PC-3 (cell line): ENCODE results near the gene PHYKPL.

Experiments used
- EZH2 ChIP-seq: fragments of 300-600 bp; sonication (generic); IDR thresholded peaks from one replicate; pipeline ENCODE4 v1.6.1; 2017; ENCODE audit warnings: antibody characterized with exemption, mild to moderate bottlenecking, low read length; ENCODE audit not compliant: unreplicated experiment
- EZH2phosphoT487 ChIP-seq: fragments of 300-600 bp; sonication (generic); IDR thresholded peaks from 2 replicates; pipeline ENCODE4 v1.6.1; 2018; ENCODE audit warnings: mild to moderate bottlenecking, antibody characterized with exemption, low read length, borderline replicate concordance
- TF ChIP-seq, protein P1 (sequence below): fragments of 300-600 bp; sonication (generic); conservative IDR thresholded peaks from 2 replicates; pipeline ENCODE4 v1.5.1; 2017; ENCODE audit warnings: antibody characterized with exemption, low read depth, mild to moderate bottlenecking, low read length

DNA sequence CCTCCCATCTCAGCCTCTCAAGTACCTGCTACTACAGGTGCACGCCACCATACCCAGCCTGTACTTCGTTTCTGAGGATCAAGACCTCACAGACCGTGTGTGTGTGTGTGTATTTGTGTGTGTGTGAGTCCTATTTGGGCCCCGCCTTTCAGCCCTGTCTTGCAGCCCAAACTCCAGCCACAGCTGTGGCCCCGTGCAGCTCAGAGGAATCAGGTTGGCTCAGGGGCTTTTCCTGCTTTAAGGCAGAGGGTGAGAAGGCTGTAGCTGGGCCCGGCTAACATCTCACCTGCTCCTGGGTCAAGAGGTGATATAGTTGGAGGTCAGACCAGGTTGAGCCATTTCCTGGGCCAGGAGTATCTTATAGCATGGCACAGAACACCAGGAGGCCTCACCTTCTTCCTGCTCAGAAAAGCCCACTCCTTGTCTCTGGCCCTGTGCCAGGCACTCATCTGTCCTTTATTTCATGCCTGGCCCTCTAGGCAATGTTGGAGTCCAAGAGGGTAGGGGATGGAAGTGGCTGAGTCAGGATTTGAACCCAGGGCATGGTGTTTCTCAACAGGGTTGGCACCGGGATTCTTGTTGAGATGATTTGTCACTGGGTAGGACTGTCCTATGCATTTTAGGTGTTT is 1.6 kb upstream of the PHYKPL start:
- TF ChIP-seq, protein P1, sequence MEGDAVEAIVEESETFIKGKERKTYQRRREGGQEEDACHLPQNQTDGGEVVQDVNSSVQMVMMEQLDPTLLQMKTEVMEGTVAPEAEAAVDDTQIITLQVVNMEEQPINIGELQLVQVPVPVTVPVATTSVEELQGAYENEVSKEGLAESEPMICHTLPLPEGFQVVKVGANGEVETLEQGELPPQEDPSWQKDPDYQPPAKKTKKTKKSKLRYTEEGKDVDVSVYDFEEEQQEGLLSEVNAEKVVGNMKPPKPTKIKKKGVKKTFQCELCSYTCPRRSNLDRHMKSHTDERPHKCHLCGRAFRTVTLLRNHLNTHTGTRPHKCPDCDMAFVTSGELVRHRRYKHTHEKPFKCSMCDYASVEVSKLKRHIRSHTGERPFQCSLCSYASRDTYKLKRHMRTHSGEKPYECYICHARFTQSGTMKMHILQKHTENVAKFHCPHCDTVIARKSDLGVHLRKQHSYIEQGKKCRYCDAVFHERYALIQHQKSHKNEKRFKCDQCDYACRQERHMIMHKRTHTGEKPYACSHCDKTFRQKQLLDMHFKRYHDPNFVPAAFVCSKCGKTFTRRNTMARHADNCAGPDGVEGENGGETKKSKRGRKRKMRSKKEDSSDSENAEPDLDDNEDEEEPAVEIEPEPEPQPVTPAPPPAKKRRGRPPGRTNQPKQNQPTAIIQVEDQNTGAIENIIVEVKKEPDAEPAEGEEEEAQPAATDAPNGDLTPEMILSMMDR: no peak
- TF ChIP-seq EZH2 (no peak), EZH2phosphoT487 (no peak)
